ENCODE data around the gene EPHX1.

- TF ChIP-seq CTCF (IDR thresholded peaks at IDR 0.05) (no peak), POLR2A (IDR thresholded peaks at IDR 0.05) (no peak), POLR2AphosphoS5 (IDR thresholded peaks at IDR 0.05) (no peak)
Measured at GRCh38 chr1:225868631-225869330, 58.9 kb downstream of the EPHX1 start.
